Measurements from ENCODE around the gene ZC3H18.

ZC3H18 gene

DNA sequence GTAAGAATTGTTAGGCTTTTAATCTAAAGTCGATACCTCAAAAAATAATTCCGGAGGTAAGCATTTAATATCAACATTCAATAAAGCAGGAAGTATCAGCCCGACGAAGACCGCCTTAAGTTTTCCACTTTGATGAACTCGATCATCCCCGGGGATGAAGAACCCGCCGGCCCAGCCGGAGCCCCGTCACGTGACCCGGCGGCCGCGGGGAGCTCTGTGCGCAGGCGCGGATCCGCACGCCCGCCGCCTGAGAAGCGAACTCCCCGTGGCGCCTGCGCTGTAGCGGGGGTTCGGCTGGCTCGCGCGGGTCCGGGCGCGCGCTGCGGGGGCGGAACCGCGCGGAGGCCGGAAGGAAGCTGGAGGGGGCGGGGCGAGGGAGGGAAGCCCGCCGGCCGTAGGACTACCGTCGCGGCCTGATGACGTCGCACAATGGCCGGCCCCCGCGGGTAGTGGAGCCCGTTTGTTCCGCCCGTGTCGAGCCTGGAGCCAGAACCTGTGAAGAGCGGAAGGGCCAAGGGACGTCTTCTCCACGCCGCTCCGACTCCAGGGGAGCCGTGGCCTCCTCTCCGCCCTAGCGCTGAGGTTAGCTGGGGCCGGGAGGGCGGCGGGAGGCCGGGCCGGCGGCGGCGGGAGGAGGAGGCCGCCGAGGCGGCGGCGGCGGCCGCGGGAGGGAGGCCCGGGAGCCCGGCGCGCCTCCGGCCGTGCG is at the start of gene ZC3H18:
ZC3H18 (plus strand) TSS at position 419 of the 706 bp plus-strand sequence. CDS start 6,721 bp downstream, outside the sequence.
- peak; percentile 77 for DNase-seq

DNA sequence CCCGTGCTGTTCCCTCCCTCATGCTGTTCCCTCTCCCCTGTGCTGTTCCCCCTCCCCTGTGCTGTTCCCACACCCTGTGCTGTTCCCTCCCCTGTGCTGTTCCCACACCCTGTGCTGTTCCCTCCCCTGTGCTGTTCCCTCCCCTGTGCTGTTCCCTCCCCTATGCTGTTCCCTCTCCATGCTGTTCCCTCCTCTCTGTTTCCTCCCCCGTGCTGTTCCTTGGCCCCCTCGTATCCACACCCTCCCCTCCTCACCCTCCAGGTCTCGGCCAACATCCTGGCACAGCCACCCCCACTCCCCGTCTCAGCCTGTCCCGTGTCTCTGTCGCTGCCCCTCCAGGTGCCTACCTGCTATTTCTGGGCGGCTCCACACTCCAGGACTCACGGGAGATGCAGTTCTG is 48.5 kb upstream of the ZC3H18 start:
- no peak for DNase-seq

DNA sequence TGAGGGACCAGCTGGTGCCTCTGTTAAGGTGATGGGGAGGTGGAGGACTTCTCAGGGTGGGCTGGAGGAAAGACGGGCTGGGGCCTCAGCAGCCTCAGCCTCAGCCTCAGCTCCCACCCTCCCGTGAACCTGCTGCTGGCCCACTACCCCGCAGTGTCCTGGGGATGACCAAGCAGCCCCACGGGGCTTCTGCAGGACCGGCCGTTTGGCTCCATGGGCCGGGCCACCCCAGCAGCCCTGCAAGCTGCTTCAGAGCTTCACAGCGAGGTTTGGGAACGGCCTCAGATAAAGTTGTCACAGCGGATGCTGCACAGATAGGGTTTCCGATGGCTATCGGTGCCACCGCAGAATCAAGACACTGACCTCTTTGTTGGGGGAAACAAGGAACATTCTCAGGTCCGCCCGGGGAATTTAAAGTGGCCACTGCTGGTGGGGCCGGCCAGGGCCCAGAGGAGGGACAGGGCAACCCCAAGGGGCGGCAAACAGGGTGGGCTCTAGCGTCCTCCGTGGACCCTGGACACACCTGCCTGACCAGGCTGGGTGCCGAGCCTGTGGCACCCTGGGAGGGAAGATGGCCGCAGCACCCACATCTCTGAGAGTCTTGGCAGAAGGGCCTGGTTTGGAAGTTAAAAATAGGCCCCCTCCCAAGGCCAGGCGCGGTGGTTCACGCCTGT is 47.8 kb upstream of the ZC3H18 start:
- DNase-seq: no peak

- no peak for DNase-seq
These were observed 46.7 kb upstream of the ZC3H18 start for GRCh38 chr16:88523309-88524161.

GRCh38 chr16:88524274-88524972 is 45.8 kb upstream of the ZC3H18 start:
- no peak for DNase-seq

DNA sequence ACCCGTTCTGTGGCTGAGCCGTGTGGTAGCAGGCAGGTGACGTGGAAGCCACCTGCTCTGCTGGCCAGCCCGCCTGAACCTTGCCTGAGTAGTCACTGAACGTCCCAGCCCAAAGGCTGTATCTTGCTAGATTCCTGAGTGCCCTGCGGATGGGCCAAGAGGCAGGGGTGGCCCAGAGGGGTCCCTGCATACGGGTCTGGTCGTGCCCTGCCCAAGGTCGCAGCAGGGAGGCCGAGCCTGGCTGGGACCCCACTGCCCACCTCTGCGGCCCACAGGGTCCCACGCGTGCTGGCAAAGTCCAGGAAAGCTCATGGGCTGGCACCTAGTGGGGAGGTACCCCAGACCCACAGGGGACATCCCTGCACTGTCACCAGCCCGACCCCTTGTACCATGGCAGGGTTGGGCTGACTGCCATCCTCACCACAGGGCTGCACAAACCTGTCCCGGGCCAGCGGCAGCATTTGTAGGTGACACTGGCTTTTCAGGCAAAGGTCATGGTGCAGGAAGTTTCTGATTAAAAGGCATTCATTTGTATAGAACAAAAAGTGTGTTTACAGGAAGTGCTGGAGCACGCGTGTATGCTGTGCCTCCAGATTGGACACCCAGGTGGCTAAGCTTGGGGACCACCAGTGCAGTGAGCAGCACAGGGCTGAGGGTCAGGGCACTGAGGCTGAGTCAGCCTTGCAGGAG is 45.1 kb upstream of the ZC3H18 start:
- no peak for DNase-seq

DNA sequence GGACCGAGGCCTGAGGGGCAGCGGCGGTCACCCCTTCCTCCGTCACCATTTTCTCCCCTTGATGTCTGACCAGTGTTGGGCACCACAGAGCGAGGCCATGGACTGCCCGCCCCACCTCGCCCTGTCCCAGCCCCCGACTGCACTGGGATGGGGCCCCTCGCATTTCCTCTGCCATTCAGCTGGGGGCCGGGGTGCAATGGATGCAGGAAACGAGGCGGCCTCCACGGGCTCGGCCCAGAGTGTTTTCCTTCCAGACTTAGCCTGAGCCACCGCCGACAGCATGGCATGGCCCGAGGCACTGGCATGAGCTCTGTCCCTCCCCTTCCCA is 44.6 kb upstream of the ZC3H18 start:
- no peak for DNase-seq

DNA sequence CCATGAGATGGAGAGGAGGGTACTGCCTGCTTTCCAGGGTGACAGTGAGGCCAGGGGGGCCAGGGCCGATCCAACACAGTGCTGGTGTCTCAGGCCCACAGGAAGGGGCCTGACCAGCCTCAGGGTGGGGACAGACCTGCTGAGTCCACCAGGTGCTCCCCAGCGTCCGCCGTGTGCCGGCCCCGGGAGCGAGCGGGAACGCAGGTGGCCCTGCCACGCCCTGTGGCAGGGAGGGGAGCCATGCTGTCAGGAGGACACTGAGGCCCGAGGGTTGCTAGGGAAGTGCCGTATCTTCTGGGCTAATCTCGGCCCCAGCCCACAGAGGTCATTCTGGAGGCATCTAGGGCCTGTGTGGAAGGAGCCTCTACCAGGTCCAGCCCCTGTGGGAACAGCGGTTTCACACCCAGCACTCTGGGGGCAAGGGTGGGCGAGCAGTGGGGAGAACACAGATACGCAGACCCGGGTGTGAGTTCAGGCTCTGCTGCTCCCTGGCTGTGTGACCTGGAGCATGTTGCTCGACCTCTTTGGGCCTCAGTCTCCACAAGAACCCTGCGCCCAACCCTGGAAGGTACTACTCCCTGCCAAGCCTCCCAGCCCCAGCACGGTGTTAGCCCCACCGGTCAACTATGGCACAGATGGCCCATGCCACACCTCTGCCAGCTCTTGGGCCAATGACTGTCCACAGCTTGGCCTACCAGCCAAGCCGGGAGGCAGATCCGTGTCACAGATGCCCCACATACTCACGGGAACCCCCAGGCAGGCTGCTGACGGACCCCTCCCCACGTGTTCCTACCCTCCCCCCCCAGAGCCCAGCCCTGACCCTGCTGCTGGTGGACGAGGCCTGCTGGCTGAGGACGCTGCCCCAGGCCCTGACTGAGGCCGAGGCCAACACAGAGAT is 43.9 kb upstream of the ZC3H18 start:
- no peak for DNase-seq

DNA sequence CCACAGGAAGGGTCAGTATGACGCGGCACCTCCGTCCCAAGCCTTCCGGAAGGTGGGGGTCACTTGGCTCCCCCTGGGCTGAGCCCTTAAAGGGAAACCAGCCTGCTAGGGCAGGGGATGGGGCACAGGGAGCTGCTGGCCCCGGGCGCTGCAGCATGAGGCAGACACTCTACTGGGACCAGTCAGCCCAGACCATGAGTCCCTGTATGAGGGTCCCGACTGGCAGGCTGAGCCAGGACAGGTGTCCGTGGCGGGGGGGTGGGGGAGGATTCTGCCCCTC is 43.4 kb upstream of the ZC3H18 start:
- no peak for DNase-seq

DNA sequence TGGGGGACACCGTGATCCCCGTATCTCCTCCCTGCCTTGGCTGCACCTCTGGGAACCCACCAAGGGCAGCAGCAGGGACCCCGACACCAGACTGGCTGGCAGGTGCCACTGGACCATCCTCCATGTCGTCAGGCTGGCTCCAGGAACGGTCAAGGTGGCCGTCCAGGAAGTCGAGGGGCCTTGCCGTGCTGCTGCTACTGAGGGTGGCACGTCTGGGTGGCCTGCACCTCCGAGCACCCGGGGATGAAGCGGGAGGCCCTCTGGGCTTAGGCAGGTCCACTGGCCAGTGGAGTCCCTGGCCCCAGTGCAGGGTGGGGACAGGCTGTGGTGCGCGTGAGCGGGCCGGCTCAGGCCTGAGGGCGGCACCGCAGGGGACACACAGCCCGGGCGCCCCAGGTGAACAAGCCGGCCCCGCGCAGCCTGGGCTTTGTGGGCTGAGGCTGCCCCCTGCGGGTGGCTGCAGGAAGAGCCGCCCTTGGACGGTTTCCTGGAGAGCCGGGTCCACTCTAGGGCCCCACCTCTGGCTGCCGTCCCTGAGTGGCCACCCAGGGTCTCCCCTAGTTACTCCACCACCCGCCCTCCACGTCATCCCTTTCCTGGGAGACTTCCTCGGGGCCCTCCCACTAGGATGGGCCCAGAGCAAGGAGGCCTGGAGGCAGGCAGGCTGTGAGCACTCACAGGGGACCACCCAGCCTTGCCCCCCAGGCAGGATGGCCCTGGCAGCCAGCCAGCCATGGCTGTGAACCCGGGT is 42.8 kb upstream of the ZC3H18 start:
- no peak for DNase-seq

DNA sequence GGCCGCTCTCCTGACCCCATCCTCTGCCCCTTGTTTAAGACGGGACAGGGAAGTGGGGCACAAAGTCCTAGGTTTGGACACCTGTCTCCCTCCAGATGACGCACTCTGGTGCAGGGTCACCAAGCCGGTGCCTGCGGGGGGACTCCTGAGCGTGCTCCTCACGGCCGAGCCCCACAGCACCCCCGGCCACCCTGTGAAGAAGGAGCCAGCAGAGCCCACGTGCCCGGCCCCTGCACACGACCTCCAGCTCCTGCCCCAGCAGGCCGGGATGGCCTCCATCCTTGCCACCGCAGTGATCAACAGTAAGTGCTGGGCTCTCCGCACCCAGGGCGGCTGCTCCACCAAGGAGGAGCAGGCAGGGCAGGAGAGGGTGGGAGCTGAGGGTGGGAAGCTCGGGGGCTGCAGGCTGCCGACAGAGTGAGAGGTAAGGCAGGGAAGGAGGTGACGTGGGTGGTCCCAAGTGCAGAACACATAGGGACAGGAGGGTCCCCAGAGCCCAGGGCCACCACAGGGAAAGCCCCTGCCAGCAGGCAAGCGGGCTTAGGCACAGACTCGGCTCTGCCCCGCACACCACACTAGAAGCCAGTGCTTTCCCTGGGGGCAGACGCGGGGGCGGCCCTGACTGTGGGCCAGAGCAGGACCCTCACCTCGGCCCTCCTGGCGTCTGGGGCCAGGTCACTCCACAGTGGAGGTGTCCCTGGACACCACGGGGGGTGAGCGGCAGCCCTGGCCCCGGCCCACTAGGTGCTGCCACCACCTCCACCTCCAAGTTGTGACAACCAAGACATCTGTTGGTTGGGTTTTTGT is 42.1 kb upstream of the ZC3H18 start:
- no peak for DNase-seq

DNA sequence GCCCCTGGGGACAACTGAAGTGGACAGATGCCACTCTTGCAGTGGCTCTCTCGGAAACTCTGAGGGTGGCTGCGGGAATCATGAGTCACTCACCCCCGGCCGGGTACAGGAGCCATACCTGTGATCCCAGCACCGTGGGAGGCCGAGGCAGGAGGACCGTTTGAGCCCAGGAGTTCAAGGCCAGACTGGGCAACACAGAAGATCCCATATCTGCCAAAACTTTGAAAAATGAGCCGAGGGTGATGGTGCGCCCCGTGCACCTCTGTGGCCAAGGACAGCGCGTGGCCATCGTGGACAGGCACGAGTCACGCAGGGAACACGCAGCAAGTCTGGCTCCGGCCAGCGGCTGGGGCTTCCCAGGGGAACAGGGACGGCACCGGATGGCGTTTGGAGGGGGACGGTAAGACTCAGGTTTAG is 41.3 kb upstream of the ZC3H18 start:
- DNase-seq: no peak

- no peak for DNase-seq
These were observed 40.6 kb upstream of the ZC3H18 start for GRCh38 chr16:88529596-88529995.

DNA sequence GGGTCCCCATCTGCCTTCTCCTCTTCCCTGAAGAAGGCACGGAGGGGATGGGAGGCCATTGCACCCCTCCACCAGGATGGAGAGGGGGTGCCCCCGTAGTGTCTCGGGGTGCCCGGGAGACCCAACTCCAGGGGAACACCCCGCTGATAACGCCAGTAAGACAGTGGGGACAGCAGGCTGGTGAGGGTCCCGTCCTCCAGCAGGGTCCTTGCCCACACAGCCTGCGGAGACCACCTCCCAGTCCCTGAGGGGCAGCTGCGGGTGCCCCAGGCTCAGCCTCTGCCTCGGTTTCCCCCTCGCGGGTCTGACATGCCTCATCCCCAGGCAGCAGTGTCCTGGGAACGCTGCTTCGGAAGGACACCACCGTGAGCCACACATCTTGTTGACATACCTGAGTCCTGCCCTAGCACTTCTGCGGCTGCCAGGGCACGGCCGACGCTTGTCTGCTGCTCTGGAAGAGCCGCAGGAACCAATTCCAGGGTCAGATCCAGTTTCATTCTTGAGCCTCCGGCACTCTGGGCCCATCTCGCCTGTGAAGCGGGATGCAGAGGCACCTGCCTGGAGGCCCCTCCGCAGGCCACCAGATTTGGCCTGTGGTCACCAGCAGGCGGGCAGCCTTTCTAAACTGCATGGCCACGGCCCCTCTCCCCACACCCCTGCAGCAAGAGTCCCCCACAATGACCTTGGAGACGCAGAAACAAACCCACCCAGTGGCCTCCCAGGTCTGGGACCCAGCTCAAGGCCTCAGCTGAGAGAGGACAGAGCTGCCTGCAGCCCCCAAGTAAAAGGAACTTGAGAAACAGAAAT is 39.9 kb upstream of the ZC3H18 start:
- DNase-seq: no peak

GRCh38 chr16:88530858-88531203 is 39.4 kb upstream of the ZC3H18 start:
- DNase-seq: no peak

DNA sequence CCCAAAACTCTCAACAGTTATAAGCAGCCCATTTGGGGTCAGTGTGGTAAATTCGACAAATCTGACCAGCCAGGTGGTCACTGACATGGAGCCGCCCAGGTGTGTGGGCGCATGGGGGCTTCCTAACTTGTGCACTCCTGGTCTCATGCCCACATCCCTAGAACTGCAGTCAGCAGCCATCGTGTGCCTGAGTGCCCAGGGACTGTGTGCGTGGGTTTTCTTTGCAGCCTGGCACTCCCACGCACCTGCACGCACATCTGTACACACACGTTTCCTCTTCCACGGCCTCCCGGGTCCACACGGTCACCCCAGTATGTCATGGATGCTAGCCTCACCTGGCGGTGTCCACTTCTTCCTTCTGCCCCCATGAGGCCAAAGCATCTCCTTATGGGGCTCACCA is 38.9 kb upstream of the ZC3H18 start:
- no peak for DNase-seq

GRCh38 chr16:88531931-88532433 is 38.2 kb upstream of the ZC3H18 start:
- no peak for DNase-seq

DNA sequence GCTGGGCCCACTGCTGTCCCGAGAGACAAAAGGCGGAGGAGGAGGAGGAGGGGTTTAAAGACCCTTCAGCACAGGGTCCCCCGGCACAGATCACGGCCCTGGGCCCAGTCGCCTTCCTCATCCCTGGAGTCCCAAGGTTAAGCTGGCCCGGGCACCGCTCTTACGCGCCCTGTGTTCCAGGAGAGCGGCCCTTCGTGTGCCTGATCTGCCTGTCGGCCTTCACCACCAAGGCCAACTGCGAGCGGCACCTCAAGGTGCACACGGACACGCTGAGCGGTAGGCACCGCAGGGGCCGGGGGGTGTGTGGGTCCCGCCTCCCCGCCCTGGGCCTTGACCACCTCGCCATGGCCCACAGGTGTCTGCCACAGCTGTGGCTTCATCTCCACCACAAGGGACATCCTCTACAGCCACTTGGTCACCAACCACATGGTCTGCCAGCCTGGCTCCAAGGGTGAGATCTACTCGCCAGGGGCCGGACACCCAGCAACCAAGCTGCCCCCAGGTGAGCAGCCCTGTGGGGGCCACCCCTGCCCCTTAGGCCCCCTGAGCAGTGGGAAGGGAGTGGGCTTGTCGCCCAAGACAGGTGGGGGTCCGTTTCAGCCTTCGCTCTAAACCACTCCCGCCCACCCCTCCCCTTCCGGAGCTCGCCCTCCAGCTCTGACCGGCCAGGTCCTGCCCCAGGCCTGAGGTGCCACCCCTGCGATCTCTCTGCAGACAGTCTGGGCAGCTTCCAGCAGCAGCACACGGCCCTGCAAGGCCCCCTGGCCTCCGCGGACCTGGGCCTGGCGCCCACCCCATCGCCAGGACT is 37.6 kb upstream of the ZC3H18 start:
- no peak for DNase-seq
